SJSA1 (cell line): ENCODE data around the gene IPMK. TPM values are rescaled to one million over a fixed set of nuclear protein-coding genes. Genes with fewer than 3 reads are reported as not detected.
A peak's percentile ranks its signal among the peaks of the same experiment; 100 is the strongest.

Experiments
- DNase-seq, 2 experiments: peaks; one replicate each; pipeline ENCODE4 v3.0.0-alpha.2; 2015 to 2020; ENCODE audit warnings: low spot score in 2 of 2, low read depth in 1 of 2
- H3K27ac ChIP-seq: fragments of 250-450 bp; sonication (Bioruptor Pico); 2 replicates; pipeline ENCODE4 v1.5.1; 2020; ENCODE audit warnings: mild to moderate bottlenecking, moderate library complexity
- H3K27me3 ChIP-seq: fragments of 250-450 bp; sonication (Bioruptor Pico); replicated peaks from 2 replicates; pipeline ENCODE4 v1.5.1; 2020; ENCODE audit warnings: mild to moderate bottlenecking, moderate library complexity
- H3K36me3 ChIP-seq: fragments of 250-450 bp; sonication (Bioruptor Pico); 2 replicates; pipeline ENCODE4 v1.5.1; 2020; ENCODE audit warnings: mild to moderate bottlenecking
- H3K4me1 ChIP-seq: fragments of 250-450 bp; sonication (Bioruptor Pico); replicated peaks from 2 replicates; pipeline ENCODE4 v1.6.1; 2021; ENCODE audit warnings: mild to moderate bottlenecking
- H3K4me3 ChIP-seq: fragments of 250-450 bp; sonication (Bioruptor Pico); 2 replicates; pipeline ENCODE4 v1.5.1; 2020; ENCODE audit warnings: mild to moderate bottlenecking
- H3K9me3 ChIP-seq: fragments of 250-450 bp; sonication (Bioruptor Pico); replicated peaks from 2 replicates; pipeline ENCODE4 v1.5.1; 2020; ENCODE audit warnings: mild to moderate bottlenecking
- total RNA-seq: library from RNA; depleted of rRNA; stranded (reverse); fragments of >200 nt; shearing (Covaris generic); gene quantifications from 2 replicates; pipeline ENCODE4 v1.2.3, GENCODE V29; 2014; rRNA removed

IPMK gene
- total RNA-seq = 4.6 and 5.8 TPM in 2 replicates

DNA sequence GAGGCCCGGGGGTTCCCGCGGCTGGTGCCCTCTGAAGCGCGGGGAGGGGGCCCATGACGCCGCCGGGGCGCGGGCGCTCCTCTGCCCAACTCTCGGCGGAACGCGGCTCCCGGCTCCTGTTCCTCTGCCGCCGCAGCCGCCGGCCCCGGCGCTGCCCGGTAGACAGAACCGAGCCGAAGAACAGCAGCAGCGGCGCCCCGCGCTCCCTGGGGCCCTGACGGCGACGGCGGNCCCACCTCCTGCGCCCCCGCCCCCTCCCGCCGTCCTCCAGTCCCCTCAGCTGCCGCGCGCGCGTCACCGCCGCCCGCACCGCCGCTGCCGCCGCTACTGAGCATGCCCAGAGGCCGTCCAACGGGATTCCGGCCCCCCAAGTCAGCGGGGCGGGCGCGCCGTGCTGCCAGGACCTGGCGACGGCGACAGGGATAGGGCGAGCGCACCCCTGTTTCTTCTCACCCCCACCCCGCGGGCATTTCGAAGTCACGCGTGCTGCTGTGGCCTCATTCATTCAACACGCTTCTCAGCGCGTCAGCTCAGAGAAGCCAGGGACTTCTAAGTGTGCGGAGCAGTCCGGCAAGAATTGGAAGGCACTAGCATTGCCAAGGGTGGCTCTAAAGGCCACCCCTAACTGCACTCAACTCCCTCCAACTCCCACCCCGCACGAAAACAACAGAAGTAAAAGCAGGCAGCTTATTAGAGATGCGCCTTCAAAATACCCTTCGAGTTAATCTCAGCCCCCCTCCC is at the start of gene IPMK:
IPMK (minus strand) TSS at position 182 of the 741 bp plus-strand sequence. CDS start 283 bp downstream, outside the sequence.
- H3K27me3 ChIP-seq = no peaks in the 10 kb centered on the region
- DNase-seq = peak; percentile 93

DNA sequence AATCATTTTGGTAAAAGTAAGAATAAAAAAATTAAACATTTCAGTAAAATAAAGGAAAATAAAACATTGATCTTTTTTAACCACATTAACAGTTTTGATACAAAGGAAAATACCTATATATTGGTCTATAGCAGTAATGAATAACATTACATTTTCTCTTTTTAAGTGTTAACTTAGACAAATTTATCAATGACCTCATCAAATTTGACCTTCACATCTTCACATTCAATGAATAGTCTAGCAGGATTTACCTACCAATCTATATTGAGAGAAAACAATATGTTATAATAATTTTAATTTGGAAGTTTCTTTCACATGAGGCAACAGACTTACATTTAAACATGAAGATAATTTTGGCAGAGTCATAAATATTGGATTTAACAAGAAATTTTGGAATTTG is 49.2 kb upstream of the IPMK start:
- no peak overlapping the region for H3K4me3 ChIP-seq
- no peaks in the 10 kb centered on the region for H3K9me3 ChIP-seq
- H3K4me1 ChIP-seq = no peaks in the 10 kb centered on the region
- H3K27ac ChIP-seq = no peak overlapping the region
- H3K27me3 ChIP-seq = no peaks in the 10 kb centered on the region; the same call in 1 of the 2 replicates
- H3K36me3 ChIP-seq = no peaks in the 10 kb centered on the region
- no peak for DNase-seq

More for the DNA sequence above, at the start of gene IPMK:
- Histone ChIP-seq H3K4me3 (peak within 1 kb of the TSS; percentile 60), H3K9me3 (no peaks in the 10 kb centered on the region), H3K4me1 (peaks cover 22% of the 10 kb centered on the region), H3K36me3 (peaks cover 4% of the 10 kb centered on the region; the same call in 1 of the 2 replicates), H3K27ac (peak within 1 kb of the TSS; percentile 77)

DNA sequence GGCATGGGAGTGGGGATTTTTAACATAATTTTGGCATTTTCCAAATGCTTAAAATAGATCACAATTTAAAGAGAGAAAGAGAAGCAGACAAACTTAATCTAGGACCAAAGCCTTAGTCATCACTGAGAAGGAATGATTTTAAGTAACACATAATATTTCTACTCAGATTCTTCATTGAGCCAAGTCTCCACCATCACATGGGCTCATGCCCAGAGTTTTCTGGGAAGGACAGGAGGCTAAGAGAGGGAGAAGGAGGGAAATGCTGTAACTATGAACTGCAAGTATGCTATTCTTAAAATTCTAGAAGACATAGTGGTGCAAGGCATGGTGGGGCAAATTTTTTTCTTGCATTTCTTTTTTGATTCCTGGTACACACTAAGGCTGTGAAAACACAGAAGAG is 43.3 kb upstream of the IPMK start:
- Histone ChIP-seq H3K36me3 (no peaks in the 10 kb centered on the region), H3K4me3 (no peak overlapping the region), H3K27ac (no peak overlapping the region), H3K4me1 (no peaks in the 10 kb centered on the region), H3K9me3 (no peaks in the 10 kb centered on the region), H3K27me3 (peaks cover 4% of the 10 kb centered on the region)
- no peak for DNase-seq

DNA sequence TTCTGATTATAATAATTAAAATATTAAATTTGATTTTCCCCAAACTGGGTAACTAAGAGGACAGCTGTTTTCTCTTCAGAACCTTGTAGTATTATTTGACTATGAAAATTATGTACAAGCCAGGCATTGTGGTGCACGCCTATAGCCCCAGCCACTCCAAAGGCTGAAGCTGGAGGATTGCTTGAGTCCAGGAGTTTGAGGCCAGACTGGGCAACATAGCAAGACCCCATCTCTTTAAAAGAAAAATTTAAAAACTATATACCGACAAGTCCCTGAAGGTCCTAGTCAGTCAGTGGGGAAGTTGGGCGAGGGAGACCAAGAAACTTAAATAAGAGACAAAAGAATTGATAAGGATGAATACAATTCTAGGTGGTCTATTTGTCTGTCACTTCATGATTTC is 40.0 kb upstream of the IPMK start:
- no peaks in the 10 kb centered on the region for H3K9me3 ChIP-seq
- H3K4me3 ChIP-seq = no peak overlapping the region
- H3K36me3 ChIP-seq = no peaks in the 10 kb centered on the region
- no peak for DNase-seq
- H3K4me1 ChIP-seq = no peaks in the 10 kb centered on the region
- no peak overlapping the region for H3K27ac ChIP-seq
- peaks cover 4% of the 10 kb centered on the region; the same call in 1 of the 2 replicates for H3K27me3 ChIP-seq

DNA sequence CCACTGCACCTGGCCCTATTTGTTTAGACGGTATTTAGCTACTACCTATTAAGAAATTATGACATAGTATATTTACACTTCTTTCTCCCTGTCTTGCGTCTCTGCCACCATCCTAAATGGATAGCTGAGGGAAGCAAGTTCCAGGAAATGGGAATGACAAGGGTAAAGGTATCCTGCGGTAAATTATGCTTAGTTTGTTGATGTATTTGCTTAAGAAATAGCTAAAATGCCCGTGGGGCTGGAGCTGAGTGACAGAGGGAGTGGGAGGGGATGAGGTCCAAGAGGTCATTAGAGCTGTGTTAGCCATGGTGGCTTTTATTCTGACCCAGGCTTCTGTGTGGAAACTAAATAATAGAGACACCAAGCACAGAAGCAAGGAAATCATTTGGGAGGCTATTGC is 38.1 kb upstream of the IPMK start:
- no peaks in the 10 kb centered on the region for H3K9me3 ChIP-seq
- no peaks in the 10 kb centered on the region for H3K36me3 ChIP-seq
- no peak overlapping the region for H3K4me3 ChIP-seq
- H3K4me1 ChIP-seq = no peaks in the 10 kb centered on the region
- no peak overlapping the region for H3K27ac ChIP-seq
- peaks cover 4% of the 10 kb centered on the region; the same call in 1 of the 2 replicates for H3K27me3 ChIP-seq
- DNase-seq = no peak

DNA sequence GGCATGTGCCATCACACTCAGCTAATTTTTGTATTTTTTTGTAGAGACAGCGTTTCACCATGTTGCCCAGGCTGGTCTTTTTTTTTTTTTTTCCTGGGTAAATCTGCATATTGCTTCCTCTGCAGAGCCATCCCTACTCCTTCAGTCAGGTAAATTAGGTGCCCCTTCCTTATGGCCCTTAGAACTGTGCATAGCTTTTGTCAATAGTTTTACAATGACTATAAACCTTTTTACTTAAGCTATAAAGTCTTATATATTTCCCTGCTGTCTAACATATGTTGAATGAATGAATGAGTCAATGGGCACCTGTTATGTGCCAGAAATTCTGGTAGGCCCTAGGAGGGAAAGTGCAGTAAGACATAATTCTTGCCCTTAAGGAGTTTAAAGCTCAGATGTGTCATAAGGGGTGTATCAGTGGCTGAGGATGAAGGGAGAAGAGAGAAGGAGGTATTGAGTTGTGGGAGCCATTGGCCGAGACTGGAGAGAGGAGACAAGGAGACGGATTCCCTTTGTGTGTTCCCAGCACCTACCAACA is 36.5 kb upstream of the IPMK start:
- H3K27me3 ChIP-seq = peaks cover 4% of the 10 kb centered on the region; the same call in 1 of the 2 replicates
- no peak overlapping the region for H3K4me3 ChIP-seq
- H3K36me3 ChIP-seq = no peaks in the 10 kb centered on the region
- H3K27ac ChIP-seq = no peak overlapping the region
- H3K4me1 ChIP-seq = no peaks in the 10 kb centered on the region
- no peak for DNase-seq
- no peaks in the 10 kb centered on the region for H3K9me3 ChIP-seq

DNA sequence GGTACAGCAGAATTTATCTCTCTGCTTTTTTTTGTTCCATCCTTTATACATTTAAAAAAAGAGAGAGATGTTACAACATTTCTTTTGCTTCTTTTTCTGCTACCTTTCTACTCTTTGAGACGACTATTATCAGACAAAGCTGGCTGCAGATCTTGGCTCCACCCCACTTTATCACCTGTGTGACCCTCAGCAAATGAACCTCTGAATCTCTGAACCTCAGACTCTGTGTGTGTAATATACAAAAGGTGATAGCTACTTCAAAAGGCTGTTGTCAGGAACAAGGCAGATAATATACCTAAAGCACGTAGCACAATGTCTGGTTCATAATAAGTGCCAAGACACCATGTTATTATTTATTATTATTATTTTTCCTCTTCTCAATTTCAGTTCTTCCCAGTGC is 34.6 kb upstream of the IPMK start:
- Histone ChIP-seq H3K4me1 (no peaks in the 10 kb centered on the region), H3K9me3 (no peaks in the 10 kb centered on the region), H3K36me3 (no peaks in the 10 kb centered on the region), H3K27me3 (peaks cover under 1% of the 10 kb centered on the region; the same call in 1 of the 2 replicates), H3K27ac (no peak overlapping the region), H3K4me3 (no peak overlapping the region)
- no peak for DNase-seq

DNA sequence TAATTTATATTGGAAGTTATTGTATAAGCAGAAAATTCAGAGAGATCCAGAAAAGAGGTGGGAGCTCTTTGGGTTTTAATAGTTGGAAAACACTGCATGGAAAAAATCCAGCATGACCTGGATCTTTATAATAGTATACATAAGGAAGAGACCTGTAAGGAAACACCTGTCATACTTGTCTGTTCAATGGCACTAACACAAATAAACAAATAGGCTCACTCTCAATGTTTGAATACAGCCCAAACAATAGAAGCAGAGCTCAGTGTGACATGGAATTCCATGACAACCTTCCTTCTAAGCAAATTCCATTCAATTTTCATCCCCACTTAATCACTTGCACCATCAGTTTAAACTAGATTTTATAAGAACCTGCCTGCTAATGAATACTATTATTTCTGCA is 33.0 kb upstream of the IPMK start:
- Histone ChIP-seq H3K27me3 (no peaks in the 10 kb centered on the region; the same call in 1 of the 2 replicates), H3K36me3 (no peaks in the 10 kb centered on the region), H3K27ac (no peak overlapping the region), H3K4me3 (no peak overlapping the region), H3K9me3 (no peaks in the 10 kb centered on the region), H3K4me1 (no peaks in the 10 kb centered on the region)
- DNase-seq = no peak

DNA sequence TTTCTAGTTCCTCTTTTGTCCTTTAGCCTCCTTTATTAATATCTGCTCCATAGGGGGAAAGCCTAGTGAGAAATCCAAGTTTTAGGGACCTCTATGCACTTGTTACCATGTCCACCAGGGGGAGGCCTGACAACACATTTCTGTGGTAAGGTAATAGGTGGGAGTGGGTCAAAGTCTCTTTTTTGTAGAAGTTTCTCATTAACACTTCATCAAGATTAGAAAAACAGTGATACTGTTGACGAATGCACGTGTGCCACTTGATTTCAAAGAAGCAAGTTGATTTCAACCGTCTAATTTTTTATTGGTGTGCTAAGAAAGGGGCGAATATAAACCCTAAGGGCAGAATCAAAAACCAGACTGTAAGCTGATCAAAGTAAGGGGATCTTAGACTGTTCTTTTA is 31.9 kb upstream of the IPMK start:
- H3K27ac ChIP-seq = no peak overlapping the region
- peak; percentile 50 to 55 for DNase-seq
- H3K4me3 ChIP-seq = no peak overlapping the region
- no peaks in the 10 kb centered on the region for H3K36me3 ChIP-seq
- H3K27me3 ChIP-seq = no peaks in the 10 kb centered on the region; the same call in 1 of the 2 replicates
- H3K4me1 ChIP-seq = no peaks in the 10 kb centered on the region
- H3K9me3 ChIP-seq = no peaks in the 10 kb centered on the region

DNA sequence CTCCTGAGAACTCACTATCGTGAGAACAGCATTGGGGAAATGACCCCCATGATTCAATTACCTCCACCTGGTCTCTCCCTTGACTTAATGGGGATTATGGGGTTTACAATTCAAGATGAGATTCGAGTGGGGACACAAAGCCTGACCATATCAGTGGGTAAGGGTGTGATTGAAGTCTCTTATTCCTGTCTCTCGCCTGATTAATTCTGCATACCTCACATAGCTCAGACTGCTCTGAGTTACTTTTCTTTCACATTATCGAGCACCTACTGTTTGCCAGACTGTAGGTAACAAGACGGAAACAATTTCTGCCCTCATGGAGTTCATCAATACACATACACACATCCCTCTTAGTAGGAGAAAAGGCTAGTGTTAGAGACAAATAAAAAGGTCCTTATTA is 26.3 kb upstream of the IPMK start:
- Histone ChIP-seq H3K4me1 (no peaks in the 10 kb centered on the region), H3K27ac (no peak overlapping the region), H3K9me3 (no peaks in the 10 kb centered on the region), H3K4me3 (no peak overlapping the region), H3K27me3 (no peaks in the 10 kb centered on the region), H3K36me3 (no peaks in the 10 kb centered on the region)
- no peak for DNase-seq

DNA sequence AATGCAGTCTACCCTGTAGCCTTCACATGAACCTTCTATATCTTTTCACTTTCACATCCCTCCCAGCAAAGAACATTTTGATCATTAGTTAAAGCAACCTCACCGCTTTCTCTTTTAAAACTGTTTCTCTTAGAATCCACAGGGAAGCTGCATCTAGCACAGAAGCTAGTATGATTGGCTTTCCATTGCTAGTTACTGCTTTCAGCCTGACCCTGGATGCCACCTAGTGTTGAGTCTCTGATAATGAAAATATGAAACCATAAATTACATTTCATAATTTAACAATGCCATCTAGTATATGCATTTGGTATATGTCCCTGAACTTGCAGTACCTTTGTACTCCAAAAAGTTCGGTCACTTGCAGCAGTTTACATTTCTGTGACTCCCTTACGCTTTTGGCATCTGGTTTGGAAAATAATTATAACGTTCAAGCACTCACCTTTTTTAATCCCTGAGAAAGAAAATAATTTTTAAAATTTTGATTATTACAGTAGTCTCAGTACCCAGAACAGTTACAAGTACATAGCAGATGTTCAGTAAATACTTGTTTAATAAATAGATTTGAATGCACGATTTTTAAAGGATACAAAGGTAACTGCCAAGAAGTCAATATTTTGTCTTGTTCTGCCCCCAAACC is 24.0 kb upstream of the IPMK start:
- H3K36me3 ChIP-seq = no peaks in the 10 kb centered on the region
- no peak overlapping the region for H3K4me3 ChIP-seq
- no peaks in the 10 kb centered on the region for H3K27me3 ChIP-seq
- H3K4me1 ChIP-seq = no peaks in the 10 kb centered on the region; the same call in none of the 2 replicates
- no peak for DNase-seq
- no peaks in the 10 kb centered on the region for H3K9me3 ChIP-seq
- no peak overlapping the region for H3K27ac ChIP-seq

DNA sequence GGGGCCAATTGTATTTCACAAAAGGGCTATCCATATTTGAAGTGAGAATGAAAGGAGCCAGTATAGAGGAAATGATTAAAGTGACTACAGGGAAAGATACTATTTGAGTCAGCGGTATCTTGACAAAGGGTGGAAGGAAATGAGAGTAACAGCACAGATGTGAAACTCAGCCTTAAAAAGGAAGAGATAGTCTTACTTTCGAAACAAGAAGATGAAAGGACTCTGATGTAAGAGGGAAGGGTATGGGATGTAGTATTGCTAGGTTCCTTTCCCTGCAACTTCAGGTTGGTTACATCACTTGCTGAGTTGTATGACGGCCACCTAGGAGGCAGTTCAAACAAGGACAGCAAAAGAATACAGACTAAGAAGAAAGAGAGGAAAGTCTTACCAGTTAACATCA is 14.9 kb upstream of the IPMK start:
- peak overlapping the region; percentile 21 for H3K4me3 ChIP-seq
- H3K4me1 ChIP-seq = peaks cover 44% of the 10 kb centered on the region
- H3K9me3 ChIP-seq = no peaks in the 10 kb centered on the region
- DNase-seq = peak in 1 of 2 experiments; percentile 57
- peaks cover 11% of the 10 kb centered on the region for H3K36me3 ChIP-seq
- H3K27me3 ChIP-seq = no peaks in the 10 kb centered on the region
- H3K27ac ChIP-seq = peak overlapping the region; percentile 55

DNA sequence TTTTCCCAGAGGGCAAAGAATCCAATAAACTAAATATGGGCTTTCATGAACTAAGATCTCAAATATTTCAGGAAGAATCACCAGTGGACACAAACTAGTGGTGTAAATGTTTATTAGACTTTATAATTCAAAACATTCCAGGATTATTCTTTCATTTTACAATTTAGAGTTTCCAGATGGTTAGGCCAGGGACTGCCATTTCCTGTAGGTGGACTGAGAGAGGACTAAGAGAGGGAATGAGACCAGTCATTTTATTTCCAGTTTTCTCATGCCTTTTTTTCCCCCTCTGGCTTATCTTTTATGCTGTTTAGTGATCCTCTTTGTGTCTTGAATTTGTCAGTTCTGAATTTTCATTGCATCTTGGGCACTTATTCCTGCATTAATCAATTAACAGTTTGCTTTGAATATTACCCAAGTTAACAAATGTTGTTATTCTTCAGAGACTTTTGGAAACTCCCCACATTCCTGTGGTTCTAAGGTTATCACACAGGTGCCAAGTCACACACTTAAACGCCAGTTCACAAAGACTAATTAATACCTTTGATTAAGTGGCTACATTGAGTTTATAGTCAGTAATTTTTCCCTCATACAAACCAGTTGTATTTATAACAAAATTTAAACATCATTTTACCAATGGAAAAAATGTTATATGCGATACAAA is 13.5 kb upstream of the IPMK start:
- H3K9me3 ChIP-seq = no peaks in the 10 kb centered on the region
- peaks cover 15% of the 10 kb centered on the region for H3K36me3 ChIP-seq
- peak overlapping the region; percentile 55 for H3K27ac ChIP-seq
- H3K4me3 ChIP-seq = no peak overlapping the region
- peaks cover 40% of the 10 kb centered on the region for H3K4me1 ChIP-seq
- peak in 1 of 2 experiments; percentile 71 for DNase-seq
- no peaks in the 10 kb centered on the region for H3K27me3 ChIP-seq

DNA sequence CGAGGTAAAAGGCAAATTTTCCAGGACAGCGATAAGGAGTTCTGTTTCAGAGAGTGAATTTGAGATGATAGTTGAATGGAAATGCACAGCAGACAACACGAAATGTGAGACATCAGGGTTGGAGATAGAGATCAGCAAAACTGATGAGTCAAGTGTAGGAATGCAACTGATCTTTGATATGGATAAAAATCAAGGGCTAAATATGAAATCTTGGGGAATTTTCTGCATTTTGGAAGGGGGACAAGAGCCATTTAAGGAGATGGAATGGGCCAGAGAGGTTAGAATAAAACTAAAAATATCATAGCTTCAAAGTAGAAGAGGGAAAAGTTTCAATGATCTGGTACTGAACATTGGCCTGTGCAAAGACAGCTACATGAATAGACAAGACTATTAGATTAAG is 12.8 kb upstream of the IPMK start:
- H3K27me3 ChIP-seq = no peaks in the 10 kb centered on the region
- no peak for DNase-seq
- H3K4me3 ChIP-seq = no peak overlapping the region
- H3K36me3 ChIP-seq = peaks cover 15% of the 10 kb centered on the region
- H3K27ac ChIP-seq = peak overlapping the region; percentile 55
- no peaks in the 10 kb centered on the region for H3K9me3 ChIP-seq
- peaks cover 44% of the 10 kb centered on the region for H3K4me1 ChIP-seq
